K562 (cell line): ENCODE results near the gene VDR. TPM values are rescaled to one million over a fixed set of nuclear protein-coding genes. Genes with fewer than 3 reads are reported as not detected.
A peak's percentile ranks its signal among the peaks of the same experiment; 100 is the strongest.

Experiments
- ATF1 ChIP-seq, 2 experiments: fragments of 450-650 bp in 1 of 2; IDR thresholded peaks; 2 replicates each; pipeline ENCODE4 v1.6.1; 2016; ENCODE audit warnings: missing compliant biosample characterization in 1 of 2, missing genetic modification characterization in 1 of 2
- ATF4 ChIP-seq: fragments of 450-650 bp; formaldehyde crosslinking; IDR thresholded peaks from 2 replicates; pipeline ENCODE4 v1.4.0; 2022; ENCODE audit warnings: mild to moderate bottlenecking, moderate library complexity
- BDP1 ChIP-seq: IDR thresholded peaks from 3 replicates; pipeline ENCODE4 v1.6.1; 2011; ENCODE audit not compliant: insufficient read length, insufficient read depth
- BHLHE40 ChIP-seq: IDR thresholded peaks from 2 replicates; pipeline ENCODE4 v1.6.1; 2011; ENCODE audit warnings: low read length, improper control_type of control experiment
- CAMTA2 ChIP-seq: fragments of 250-450 bp; sonication (Bioruptor Pico); conservative IDR thresholded peaks from 2 replicates; pipeline ENCODE4 v1.5.1; 2022
- EP300 ChIP-seq: IDR thresholded peaks from 2 replicates; pipeline ENCODE4 v1.6.1; 2012; ENCODE audit warnings: low read length, improper control_type of control experiment
- ESRRA ChIP-seq: fragments of 450-650 bp; IDR thresholded peaks from 2 replicates; pipeline ENCODE4 v1.6.1; 2014; ENCODE audit warnings: low read depth, mild to moderate bottlenecking, moderate library complexity, borderline replicate concordance
- FOSL1 ChIP-seq: fragments of 200-800 bp; sonication (Bioruptor generic); conservative IDR thresholded peaks from 2 replicates; pipeline ENCODE4 v1.6.1; 2016; ENCODE audit warnings: missing genetic modification characterization, missing compliant biosample characterization
- IRF9 ChIP-seq: fragments of 450-650 bp; IDR thresholded peaks from 2 replicates; pipeline ENCODE4 v1.6.1; 2016; ENCODE audit warnings: missing biosample characterization, missing genetic modification characterization
- KDM1A ChIP-seq, 2 experiments: fragments of 450-650 bp; IDR thresholded peaks; 2 replicates each; pipeline ENCODE4 v1.6.1; 2016; ENCODE audit warnings: mild to moderate bottlenecking in 2 of 2
- KLF16 ChIP-seq: IDR thresholded peaks from 2 replicates; pipeline ENCODE4 v1.6.1; 2016; ENCODE audit warnings: antibody characterized with exemption
- MEIS2 ChIP-seq: fragments of 450-650 bp; IDR thresholded peaks from 2 replicates; pipeline ENCODE4 v1.6.1; 2014; ENCODE audit warnings: mild to moderate bottlenecking; ENCODE audit not compliant: partially characterized antibody
- NCOR1 ChIP-seq: fragments of 450-650 bp; IDR thresholded peaks from 2 replicates; pipeline ENCODE4 v1.6.1; 2016; ENCODE audit warnings: mild to moderate bottlenecking, moderate library complexity
- NFE2 ChIP-seq: IDR thresholded peaks from 2 replicates; pipeline ENCODE4 v1.6.1; 2014; ENCODE audit warnings: antibody characterized with exemption, low read depth
- PKNOX1 ChIP-seq: fragments of 450-650 bp; IDR thresholded peaks from 2 replicates; pipeline ENCODE4 v1.6.1; 2016
- RAD21 ChIP-seq, 2 experiments: fragments of 250-450 bp in 1 of 2; fragments of 450-650 bp in 1 of 2; sonication (Bioruptor Pico) in 1 of 2; formaldehyde crosslinking in 1 of 2; IDR thresholded peaks in 1 of 2; conservative IDR thresholded peaks in 1 of 2; 2 replicates each; pipeline versions ENCODE4 v1.4.0 to v1.8.0; 2020 to 2022; ENCODE audit warnings: mild to moderate bottlenecking in 2 of 2, moderate library complexity in 1 of 2
- SIRT6 ChIP-seq: IDR thresholded peaks from one replicate; pipeline ENCODE4 v1.6.1; 2012; ENCODE audit warnings: low read depth, mild to moderate bottlenecking, control low read depth, inconsistent platforms, low read length, moderate library complexity
- VEZF1 ChIP-seq: fragments of 200-800 bp; sonication (Bioruptor generic); IDR thresholded peaks from 2 replicates; pipeline ENCODE4 v1.6.1; 2017; ENCODE audit warnings: missing genetic modification characterization, missing compliant biosample characterization
- ZC3H4 ChIP-seq: sonication (generic); formaldehyde crosslinking; IDR thresholded peaks from 2 replicates; pipeline ENCODE4 v1.9.0; 2021; ENCODE audit warnings: missing genetic modification reagents, borderline replicate concordance
- ZNF143 ChIP-seq: sonication (generic); formaldehyde crosslinking; IDR thresholded peaks from 2 replicates; pipeline ENCODE4 v1.9.0; 2022; ENCODE audit warnings: mild to moderate bottlenecking, missing genetic modification reagents
- ZNF316 ChIP-seq: fragments of 450-650 bp; IDR thresholded peaks from 2 replicates; pipeline ENCODE4 v1.6.1; 2016
- polyA plus RNA-seq, 8 experiments: library from polyadenylated mRNA; depleted of rRNA in 4 of 8; stranded (reverse) in 5 of 8; unstranded in 3 of 8; fragments of >200 nt; fragmentation: Nextera tagmentation in 2 of 8; fragmentation: Illumina TruSeq in 1 of 8; extraction: Ambion mirVana in 2 of 8; extraction: Trizol in 1 of 8; gene quantifications; 2 replicates each; pipeline versions ENCODE4 v1.2.1 to v1.2.3, GENCODE V29; 2011 to 2014; ENCODE audit warnings: inconsistent platforms in 1 of 8, missing spikeins in 1 of 8
- total RNA-seq, 7 experiments: library from RNA; depleted of rRNA in 6 of 7; stranded (reverse); fragments of >200 nt in 6 of 7; fragmentation: Illumina TruSeq in 2 of 7; extraction: Trizol in 2 of 7; gene quantifications; 2 replicates each; pipeline versions ENCODE4 v1.2.1 to v1.2.3, GENCODE V29; 2011 to 2021; ENCODE audit warnings: low replicate concordance in 1 of 7

VDR gene
- total and polyA plus RNA-seq, 9 of the 15 experiments (the other 6 are each of a cell fraction or from before 2014, with no cell fraction given): 0.61 to 4.8 (median 2.0) TPM

- TF ChIP-seq ZNF316: no peak
- no peak for TF ChIP-seq BDP1
- TF ChIP-seq KLF16: peak; percentile 7; the same call in 1 of the 2 replicates
- peak in 1 of 2 experiments; percentile 22; a peak in 1 of 4 replicates for TF ChIP-seq RAD21 (CRISPR knock-in tag; conservative IDR thresholded peaks at IDR 0.05 in 1 of 2, IDR thresholded peaks at IDR 0.05 in 1 of 2)
- no peak for TF ChIP-seq CAMTA2
- no peak for TF ChIP-seq ZNF143 (CRISPR knock-in tag)
- TF ChIP-seq ATF4 (CRISPR knock-in tag): 0 out of 2 replicates have a peak, but pooled peaks have one; percentile 11
- TF ChIP-seq NFE2: 0 out of 2 replicates have a peak, but pooled peaks have one; percentile 23
- TF ChIP-seq ZC3H4 (CRISPR knock-in tag): no peak
- TF ChIP-seq VEZF1 (CRISPR knock-in tag): peak; percentile 36; the same call in 1 of the 2 replicates
- TF ChIP-seq FOSL1 (tag): peak; percentile 28; the same call in 1 of the 2 replicates
- no peak for TF ChIP-seq ATF1 (CRISPR knock-in tag; IDR thresholded peaks at IDR 0.05)
- TF ChIP-seq ATF1 (tag; IDR thresholded peaks at IDR 0.05): 0 out of 2 replicates have a peak, but pooled peaks have one; percentile 17
- TF ChIP-seq BHLHE40: 0 out of 2 replicates have a peak, but pooled peaks have one; percentile 21
- TF ChIP-seq MEIS2: peak; percentile 19
- TF ChIP-seq IRF9 (tag): no peak
- peak; percentile 44 for TF ChIP-seq PKNOX1
- peak; percentile 32; the same call in 1 of the 2 replicates for TF ChIP-seq NCOR1
- TF ChIP-seq ESRRA: peak; percentile 90
- 0 out of 2 replicates have a peak, but pooled peaks have one; percentile 3 for TF ChIP-seq EP300
- peak in 1 of 2 experiments; percentile 27; a peak in 2 of 4 replicates for TF ChIP-seq KDM1A (IDR thresholded peaks at IDR 0.05)
- no peak for TF ChIP-seq SIRT6
Measured at GRCh38 chr12:47885012-47885501, 19.7 kb downstream of the VDR start (continued).
